ENCODE data around the gene CTRB2.
"Not testable (repeated sequence)": the region's sequence is repeated elsewhere in the genome, so short reads cannot be mapped to it uniquely, and the experiment has no call there.

Gene CTRB2

GRCh38 chr16:75227361-75228142 lies 20.6 kb upstream of the CTRB2 start:
- no peak for DNase-seq (ENCODE audit: low read depth)

- DNase-seq (ENCODE audit: low read depth), result no peak
These were observed 19.8 kb upstream of the CTRB2 start for GRCh38 chr16:75226550-75227360.

- DNase-seq (ENCODE audit: low read depth), result no peak
These were observed 18.9 kb upstream of the CTRB2 start for GRCh38 chr16:75225678-75226515.

DNA sequence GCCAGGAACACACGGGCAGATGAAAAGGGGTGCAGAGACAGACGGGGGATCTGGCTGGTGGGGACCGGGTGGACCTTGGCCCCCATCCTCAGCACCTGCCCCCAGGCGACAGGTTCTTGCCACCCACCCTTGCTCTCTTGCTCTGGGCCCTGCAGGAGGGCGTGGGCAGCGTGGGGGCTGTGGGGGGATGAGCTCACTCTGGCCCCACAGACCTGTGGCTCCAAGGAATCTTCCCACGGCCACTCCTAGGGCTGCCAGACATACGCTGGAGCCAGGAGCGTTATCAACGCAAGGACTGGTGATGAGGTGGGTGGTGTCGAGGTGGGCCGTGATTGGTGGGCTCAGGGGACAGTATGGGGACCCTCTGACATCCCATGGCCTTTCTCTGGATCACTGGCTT lies 18.1 kb upstream of the CTRB2 start:
- no peak for DNase-seq (ENCODE audit: low read depth)

DNA sequence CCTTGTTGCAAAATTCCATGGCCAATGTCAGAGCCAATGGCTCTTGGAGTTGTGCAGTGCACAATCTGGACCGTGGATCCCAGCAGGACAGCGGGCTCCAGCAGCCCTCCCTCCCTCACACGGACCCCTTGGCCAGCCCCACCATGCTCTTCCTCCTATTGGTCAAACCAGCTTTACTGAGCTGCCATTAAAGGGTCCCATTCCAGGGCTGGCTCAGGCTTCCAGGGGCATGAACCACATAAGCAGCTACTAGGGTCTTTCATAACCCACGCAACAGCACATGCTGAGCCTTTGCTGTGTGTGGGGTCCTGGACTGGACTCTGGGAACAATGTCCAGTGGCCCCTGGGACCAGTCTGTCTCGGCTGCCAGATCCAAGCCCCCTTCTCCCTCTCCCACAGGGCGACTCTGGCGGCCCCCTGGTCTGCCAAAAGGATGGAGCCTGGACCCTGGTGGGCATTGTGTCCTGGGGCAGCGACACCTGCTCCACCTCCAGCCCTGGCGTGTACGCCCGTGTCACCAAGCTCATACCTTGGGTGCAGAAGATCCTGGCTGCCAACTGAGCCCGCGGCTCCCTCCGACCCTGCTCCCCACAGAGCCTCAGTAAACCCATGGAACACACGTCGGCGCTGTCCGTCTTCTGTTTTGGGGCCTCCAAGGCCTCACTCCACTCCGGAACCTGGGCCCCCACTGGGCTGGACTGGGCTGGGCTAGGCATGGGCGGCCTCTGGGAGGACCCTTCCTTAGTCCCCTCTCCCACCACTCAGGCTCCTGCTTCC lies 17.5 kb upstream of the CTRB2 start:
- DNase-seq (ENCODE audit: low read depth), result no peak

DNA sequence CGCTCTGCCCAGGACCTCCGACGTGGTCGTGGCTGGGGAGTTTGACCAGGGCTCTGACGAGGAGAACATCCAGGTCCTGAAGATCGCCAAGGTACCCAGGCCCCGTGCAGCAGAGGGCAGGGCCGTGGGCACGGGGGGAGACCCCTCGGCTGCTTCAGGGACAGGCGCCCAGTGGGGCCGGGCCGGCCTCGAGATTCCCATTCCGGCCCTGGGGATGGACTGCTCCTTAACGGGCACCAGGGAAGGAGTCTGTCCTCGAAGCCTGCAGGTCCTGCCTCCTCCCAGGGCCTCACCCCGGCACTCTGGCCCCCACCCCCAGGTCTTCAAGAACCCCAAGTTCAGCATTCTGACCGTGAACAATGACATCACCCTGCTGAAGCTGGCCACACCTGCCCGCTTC lies 16.2 kb upstream of the CTRB2 start:
- DNase-seq (ENCODE audit: low read depth), result not testable (repeated sequence)

- no peak for DNase-seq (ENCODE audit: low read depth)
These were observed 15.4 kb upstream of the CTRB2 start for GRCh38 chr16:75222271-75222783.

GRCh38 chr16:75219838-75220237 lies 12.9 kb upstream of the CTRB2 start:
- no peak for DNase-seq (ENCODE audit: low read depth)

GRCh38 chr16:75219088-75219487 lies 12.1 kb upstream of the CTRB2 start:
- no peak for DNase-seq (ENCODE audit: low read depth)

- no peak for DNase-seq (ENCODE audit: low read depth)
These were observed 11.5 kb upstream of the CTRB2 start, which contains the start of gene CTRB1 for GRCh38 chr16:75218256-75219076. Gene CTRB1 (plus strand): TSS chr16:75218988. CDS start chr16:75219008, 20 bp downstream.

DNA sequence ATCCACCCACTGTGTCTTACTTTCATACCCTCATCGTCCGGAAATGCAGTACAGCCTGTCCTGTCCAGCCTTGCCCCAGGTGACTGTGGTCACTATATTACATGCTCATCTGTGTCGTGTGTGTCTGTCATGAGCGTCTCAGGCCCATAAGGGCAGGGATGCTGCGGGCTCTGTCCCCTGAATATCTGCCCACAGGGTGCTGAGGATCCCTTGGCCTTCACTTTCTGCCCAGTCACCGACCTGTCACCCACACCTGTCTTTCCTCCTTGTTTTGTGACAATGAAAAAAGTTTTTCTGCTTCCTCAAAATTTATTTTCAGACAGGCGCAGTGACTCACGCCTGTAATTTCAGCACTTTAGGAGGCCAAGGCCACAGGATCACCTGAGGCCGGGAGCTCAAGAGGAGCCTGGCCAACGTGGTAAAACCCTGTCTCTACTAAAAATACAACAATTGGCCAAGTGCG lies 10.5 kb upstream of the CTRB2 start:
- DNase-seq (ENCODE audit: low read depth), result no peak

DNA sequence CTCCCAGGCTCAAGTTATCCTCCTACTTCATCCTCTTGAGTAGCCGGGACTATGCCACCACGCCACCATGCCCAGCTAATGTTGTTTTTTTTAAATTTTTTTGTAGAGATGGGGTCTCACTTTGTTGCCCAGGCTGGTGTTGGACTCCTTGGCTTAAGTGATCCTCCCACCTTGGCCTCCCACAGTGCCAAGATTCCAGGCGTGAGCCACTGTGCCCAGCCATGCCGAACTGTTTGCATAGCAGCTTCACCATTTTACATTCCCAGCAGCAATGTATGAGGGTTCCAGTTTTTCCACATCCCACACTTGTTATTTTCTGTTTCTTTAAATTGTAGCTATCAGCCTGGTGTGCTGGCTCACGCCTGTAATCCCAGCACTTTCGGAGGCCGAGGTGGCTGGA lies 9.6 kb upstream of the CTRB2 start:
- no peak for DNase-seq (ENCODE audit: low read depth)

DNA sequence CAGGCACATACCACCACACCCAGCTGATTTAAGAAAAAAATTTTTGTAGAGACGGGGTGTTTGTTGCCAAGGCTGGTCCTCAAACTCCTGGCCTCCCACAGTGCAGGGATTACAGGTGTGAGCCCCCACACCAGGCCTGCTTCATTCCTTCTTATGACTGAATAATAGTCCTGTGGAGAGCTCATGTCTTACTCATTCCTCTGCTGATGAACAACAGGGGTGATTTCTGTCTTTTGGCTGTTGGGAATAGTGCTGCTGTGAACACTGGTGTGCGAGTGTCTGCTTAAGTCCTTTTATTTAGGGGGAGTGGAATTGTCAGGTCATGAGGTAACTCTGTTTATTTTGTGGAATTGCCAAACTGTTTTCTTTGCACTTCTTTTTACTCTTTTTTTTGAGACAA lies 9.2 kb upstream of the CTRB2 start:
- DNase-seq (ENCODE audit: low read depth), result no peak

- DNase-seq (ENCODE audit: low read depth), result not testable (repeated sequence)
These were observed 4.3 kb upstream of the CTRB2 start for GRCh38 chr16:75211286-75211685.

DNA sequence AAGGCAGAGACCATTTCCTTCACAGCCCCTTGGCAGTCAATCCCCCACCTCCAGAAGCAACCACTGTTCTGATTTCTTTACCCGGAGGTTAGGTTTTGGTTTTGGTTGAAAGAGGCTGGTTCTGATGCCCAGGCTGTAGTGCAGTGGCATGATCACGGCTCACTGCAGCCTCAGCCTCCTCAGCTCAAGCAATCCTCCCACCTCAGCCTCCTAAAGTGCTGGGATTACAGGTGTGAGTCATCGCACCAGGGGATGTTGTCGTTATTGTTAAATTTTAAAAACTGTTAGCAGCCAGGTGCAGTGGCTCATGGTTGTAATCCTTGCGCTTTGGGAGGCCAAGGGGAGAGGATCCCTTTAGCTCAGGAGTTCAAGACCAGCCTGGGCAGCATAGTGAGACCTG lies 3.0 kb upstream of the CTRB2 start:
- DNase-seq (ENCODE audit: low read depth), result no peak

- DNase-seq (ENCODE audit: low read depth), result not testable (repeated sequence)
These were observed 2.6 kb upstream of the CTRB2 start for GRCh38 chr16:75209514-75209913.

DNA sequence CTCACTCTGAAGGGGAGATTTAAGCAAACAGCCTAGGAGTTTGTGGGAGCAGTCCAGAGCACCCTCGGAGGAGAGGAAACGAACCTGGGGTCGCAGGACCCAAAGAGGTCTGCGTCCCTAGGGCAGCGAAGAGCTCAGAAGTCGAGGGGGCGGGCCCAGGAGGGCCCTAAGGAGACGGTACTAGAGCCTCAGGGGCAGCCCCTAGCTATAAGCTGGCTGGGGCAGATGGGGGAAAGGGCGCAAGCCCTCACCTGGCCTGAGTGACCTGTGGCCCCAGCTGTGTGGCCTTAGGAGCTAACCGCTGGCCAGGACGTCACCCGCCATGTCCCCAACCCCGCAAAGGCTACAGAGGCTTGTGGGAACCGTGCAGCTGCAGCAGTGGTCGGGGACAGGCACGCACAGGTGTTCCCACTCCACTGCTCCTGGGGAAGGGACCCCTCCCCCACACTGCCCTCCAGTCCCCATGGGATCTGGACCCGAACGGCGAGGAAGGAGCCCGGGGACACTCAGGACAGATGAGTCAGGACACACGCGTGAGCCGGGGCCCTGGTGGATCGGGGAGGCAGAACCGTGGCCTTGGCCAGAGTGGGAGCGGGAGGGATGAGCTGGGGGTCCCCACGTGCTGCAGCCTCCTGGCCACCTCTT lies 2.0 kb upstream of the CTRB2 start:
- DNase-seq (ENCODE audit: low read depth), result no peak

GRCh38 chr16:75208242-75208825 lies 1.4 kb upstream of the CTRB2 start:
- DNase-seq (ENCODE audit: low read depth), result no peak

- no peak for DNase-seq (ENCODE audit: low read depth)
These were observed 870 bp upstream of the CTRB2 start for GRCh38 chr16:75207831-75208230.
